Liver (tissue), 3 donors: ENCODE results near the gene DGKD.

Experiments
- MAX ChIP-seq: IDR thresholded peaks from 2 replicates; pipeline ENCODE4 v1.6.1; 2016; ENCODE audit warnings: antibody characterized with exemption
- NR2F2 ChIP-seq: IDR thresholded peaks from 2 replicates; pipeline ENCODE4 v1.6.1; 2016; ENCODE audit warnings: antibody characterized with exemption
- REST ChIP-seq: IDR thresholded peaks from 2 replicates; pipeline ENCODE4 v1.6.1; 2016; ENCODE audit warnings: antibody characterized with exemption, mild to moderate bottlenecking
- SP1 ChIP-seq: IDR thresholded peaks from 2 replicates; pipeline ENCODE4 v1.6.1; 2018; ENCODE audit warnings: antibody characterized with exemption, mild to moderate bottlenecking
- TF ChIP-seq, protein P1 (sequence below): fragments of 150-350 bp; IDR thresholded peaks from 2 replicates; pipeline ENCODE4 v1.5.1; 2017; ENCODE audit warnings: improper control_type of control experiment, low read depth, low read length; ENCODE audit not compliant: missing input control
- donor health status: healthy.
- donor health status: healthy.

GRCh38 chr2:233440714-233441113 lies 86.4 kb downstream of the DGKD start:
- TF ChIP-seq REST, result no peak
- TF ChIP-seq SP1, result no peak
- TF ChIP-seq, protein P1, sequence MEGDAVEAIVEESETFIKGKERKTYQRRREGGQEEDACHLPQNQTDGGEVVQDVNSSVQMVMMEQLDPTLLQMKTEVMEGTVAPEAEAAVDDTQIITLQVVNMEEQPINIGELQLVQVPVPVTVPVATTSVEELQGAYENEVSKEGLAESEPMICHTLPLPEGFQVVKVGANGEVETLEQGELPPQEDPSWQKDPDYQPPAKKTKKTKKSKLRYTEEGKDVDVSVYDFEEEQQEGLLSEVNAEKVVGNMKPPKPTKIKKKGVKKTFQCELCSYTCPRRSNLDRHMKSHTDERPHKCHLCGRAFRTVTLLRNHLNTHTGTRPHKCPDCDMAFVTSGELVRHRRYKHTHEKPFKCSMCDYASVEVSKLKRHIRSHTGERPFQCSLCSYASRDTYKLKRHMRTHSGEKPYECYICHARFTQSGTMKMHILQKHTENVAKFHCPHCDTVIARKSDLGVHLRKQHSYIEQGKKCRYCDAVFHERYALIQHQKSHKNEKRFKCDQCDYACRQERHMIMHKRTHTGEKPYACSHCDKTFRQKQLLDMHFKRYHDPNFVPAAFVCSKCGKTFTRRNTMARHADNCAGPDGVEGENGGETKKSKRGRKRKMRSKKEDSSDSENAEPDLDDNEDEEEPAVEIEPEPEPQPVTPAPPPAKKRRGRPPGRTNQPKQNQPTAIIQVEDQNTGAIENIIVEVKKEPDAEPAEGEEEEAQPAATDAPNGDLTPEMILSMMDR, result no peak
- TF ChIP-seq NR2F2, result no peak
- no peak for TF ChIP-seq MAX
